HEK293 (cell line): ENCODE results near the gene GARRE1.

Experiments
- CTCF ChIP-seq: fragments of 450-650 bp; formaldehyde crosslinking; IDR thresholded peaks from 2 replicates; pipeline ENCODE4 v1.5.1; 2016; ENCODE audit warnings: missing biosample characterization, missing genetic modification characterization
- SETDB1 ChIP-seq: IDR thresholded peaks from one replicate; pipeline ENCODE4 v1.6.1; 2017; ENCODE audit warnings: mild to moderate bottlenecking, low read length, moderate library complexity, mixed read lengths; ENCODE audit not compliant: insufficient read length
- ZNF354C ChIP-seq: fragments of 450-650 bp; formaldehyde crosslinking; IDR thresholded peaks from 2 replicates; pipeline ENCODE4 v1.5.1; 2016; ENCODE audit warnings: missing biosample characterization, missing genetic modification characterization, low read depth, borderline replicate concordance

- TF ChIP-seq CTCF (tag by site-specific recombination) (peak; percentile 95), ZNF354C (no peak), SETDB1 (no peak)
These were observed at the start of gene GARRE1 for GRCh38 chr19:34254046-34254697.
